Measurements from ENCODE around the gene ATG16L2. TPM values are rescaled to one million over a fixed set of nuclear protein-coding genes. Genes with fewer than 3 reads are reported as not detected.

The ATG16L2 gene
- total RNA-seq, 1 donor from 2014 or later = 24.5 TPM

- Mint-ChIP-seq H3K27me3 (ENCODE audit: low read depth) (peaks cover 17% of the 10 kb centered on the region), H3K36me3 (ENCODE audit: low read depth) (no peaks in the 10 kb centered on the region), H3K4me3 (peak overlapping the region; percentile 86), H3K4me1 (peaks cover 20% of the 10 kb centered on the region), H3K27ac (ENCODE audit: unreplicated experiment) (no peak overlapping the region), H3K9me3 (no peaks in the 10 kb centered on the region)
- DNase-seq (ENCODE audit: low read depth, low spot score) = no peak
- peak; percentile 13 for TF ChIP-seq CTCF (conservative IDR thresholded peaks at IDR 0.05)
Observed at GRCh38 chr11:72781313-72782080, 32.7 kb upstream of the ATG16L2 start.

DNA sequence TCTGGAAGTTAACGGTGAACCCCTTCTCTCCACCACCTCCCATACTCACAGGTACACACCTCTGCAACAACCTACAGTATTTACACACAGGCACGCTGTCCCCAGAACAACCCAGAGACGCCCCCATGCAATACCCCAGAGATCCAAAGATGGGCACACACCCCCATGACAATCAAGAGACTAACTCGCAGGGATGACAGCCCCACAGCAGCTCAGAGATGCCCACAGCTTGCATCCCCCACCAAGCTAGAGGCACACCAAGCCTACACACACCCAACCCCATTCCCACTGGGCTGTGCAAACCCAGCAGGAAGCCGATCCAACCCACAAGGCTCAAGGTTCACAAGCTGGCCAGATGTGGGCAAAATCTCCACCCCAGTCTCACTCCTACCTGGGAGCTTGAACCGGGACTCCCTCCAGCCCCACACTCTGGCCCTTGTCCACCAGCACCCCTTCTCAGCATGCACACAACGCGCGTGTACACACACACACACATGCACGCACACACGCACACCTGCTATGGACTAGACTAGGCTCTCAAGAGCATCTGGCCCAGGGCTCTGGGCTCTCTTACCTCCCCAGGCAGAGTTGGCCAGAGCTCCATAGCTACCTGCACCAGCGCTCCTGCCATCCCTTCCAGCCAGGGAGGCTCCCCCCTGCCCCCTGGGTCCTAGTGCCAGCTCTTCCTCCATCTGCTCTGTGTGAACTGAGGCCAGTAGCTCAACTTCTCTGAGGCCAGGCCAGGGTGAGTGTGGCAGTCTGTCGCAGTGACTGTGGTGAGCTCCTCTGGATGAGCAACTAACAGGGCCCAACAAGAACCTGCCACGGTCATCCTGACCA is 31.9 kb upstream of the ATG16L2 start:
- H3K9me3 Mint-ChIP-seq = no peaks in the 10 kb centered on the region
- no peak for TF ChIP-seq CTCF (conservative IDR thresholded peaks at IDR 0.05)
- H3K36me3 Mint-ChIP-seq (ENCODE audit: low read depth) = no peaks in the 10 kb centered on the region
- H3K4me3 Mint-ChIP-seq = peak overlapping the region; percentile 86
- no peak for DNase-seq (ENCODE audit: low read depth, low spot score)
- peaks cover 28% of the 10 kb centered on the region for H3K4me1 Mint-ChIP-seq
- H3K27me3 Mint-ChIP-seq (ENCODE audit: low read depth) = peaks cover 17% of the 10 kb centered on the region
- H3K27ac Mint-ChIP-seq (ENCODE audit: unreplicated experiment) = no peak overlapping the region

DNA sequence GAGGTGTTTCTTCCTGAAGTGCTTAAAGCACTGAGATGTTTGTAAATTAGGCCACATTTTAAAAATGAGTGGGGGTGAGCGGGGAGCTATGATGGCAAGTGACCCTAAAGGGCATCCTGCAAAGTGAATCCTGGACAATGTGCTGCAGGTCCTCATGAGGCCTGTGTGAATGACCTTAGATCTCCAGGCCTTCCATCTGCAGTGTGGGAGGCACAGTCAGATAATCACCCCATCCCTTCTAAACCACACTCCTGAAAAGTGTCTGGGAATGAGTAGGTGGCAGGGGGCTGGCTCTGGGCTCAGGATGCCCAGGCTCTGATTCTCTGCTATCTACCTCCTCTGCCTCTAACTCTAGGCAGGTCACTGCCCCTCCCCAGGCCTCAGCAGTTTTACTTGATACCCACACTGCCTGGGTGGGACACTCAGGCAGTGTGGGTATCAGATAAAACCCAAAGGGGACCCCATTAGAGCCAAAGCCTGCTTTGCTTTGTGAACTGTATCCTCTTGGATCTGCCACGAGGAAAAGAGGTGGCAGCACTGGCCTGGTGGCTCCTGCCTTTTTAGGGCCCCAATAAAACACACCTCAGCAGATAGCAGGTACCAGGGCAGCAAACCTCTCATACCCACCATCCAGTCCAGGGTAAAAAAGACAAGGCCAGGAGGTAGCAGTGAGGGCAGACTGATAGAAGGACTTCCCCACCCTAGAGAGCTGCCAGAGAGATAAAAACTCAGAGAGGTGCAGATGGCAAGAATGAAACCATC is 30.9 kb upstream of the ATG16L2 start:
- peak overlapping the region; percentile 86 for H3K4me3 Mint-ChIP-seq
- TF ChIP-seq CTCF (conservative IDR thresholded peaks at IDR 0.05) = no peak
- DNase-seq (ENCODE audit: low read depth, low spot score) = no peak
- H3K4me1 Mint-ChIP-seq = peaks cover 25% of the 10 kb centered on the region
- peaks cover 17% of the 10 kb centered on the region for H3K27me3 Mint-ChIP-seq (ENCODE audit: low read depth)
- no peak overlapping the region for H3K27ac Mint-ChIP-seq (ENCODE audit: unreplicated experiment)
- H3K9me3 Mint-ChIP-seq = no peaks in the 10 kb centered on the region
- H3K36me3 Mint-ChIP-seq (ENCODE audit: low read depth) = no peaks in the 10 kb centered on the region

- DNase-seq (ENCODE audit: low read depth, low spot score) = no peak
- no peak overlapping the region for H3K4me3 Mint-ChIP-seq
- no peak overlapping the region for H3K27ac Mint-ChIP-seq (ENCODE audit: unreplicated experiment)
- H3K27me3 Mint-ChIP-seq (ENCODE audit: low read depth) = peaks cover 17% of the 10 kb centered on the region
- TF ChIP-seq CTCF (conservative IDR thresholded peaks at IDR 0.05) = no peak
- H3K9me3 Mint-ChIP-seq = no peaks in the 10 kb centered on the region
- no peaks in the 10 kb centered on the region for H3K36me3 Mint-ChIP-seq (ENCODE audit: low read depth)
- peaks cover 22% of the 10 kb centered on the region for H3K4me1 Mint-ChIP-seq
Observed at GRCh38 chr11:72784662-72785061, 29.5 kb upstream of the ATG16L2 start.

All from neural crest cell (in vitro differentiated cells).